Keratinocyte (primary cell): ENCODE measurements around the gene ENPP1. TPM values are rescaled to one million over a fixed set of nuclear protein-coding genes. Genes with fewer than 3 reads are reported as not detected.

Source experiments
- DNase-seq: peaks from one replicate; pipeline ENCODE4 v3.0.0-alpha.2; 2011; ENCODE audit warnings: low read depth, missing footprints, low spot score
- FAIRE-seq: peaks from 2 replicates; lab custom pipeline; 2011; peaks lifted over from hg19 to GRCh38; lab: Jason Lieb, UNC
- H2AFZ ChIP-seq: 2 replicates; pipeline ENCODE4 v1.6.0; 2012; ENCODE audit warnings: low read length, control low read depth, inconsistent platforms; ENCODE audit not compliant: control insufficient read depth
- H3K27ac ChIP-seq: 2 replicates; pipeline ENCODE4 v1.5.1; 2011; ENCODE audit warnings: low read length; ENCODE audit not compliant: control insufficient read depth, insufficient read depth
- H3K27me3 ChIP-seq: 3 replicates; pipeline ENCODE4 v1.6.0; 2011; ENCODE audit warnings: low read length; ENCODE audit not compliant: control insufficient read depth, insufficient read depth; ENCODE audit errors: extremely low read depth
- H3K36me3 ChIP-seq, 2 experiments: 2 replicates in 1 of 2; 3 replicates in 1 of 2; pipeline ENCODE4 v1.5.1; 2011; ENCODE audit warnings: low read length in 2 of 2, mild to moderate bottlenecking in 1 of 2; ENCODE audit not compliant: control insufficient read depth in 2 of 2, insufficient read depth in 2 of 2; ENCODE audit errors: extremely low read depth in 1 of 2
- H3K4me1 ChIP-seq: 3 replicates; pipeline ENCODE4 v1.5.1; 2011; ENCODE audit warnings: low read length; ENCODE audit not compliant: control insufficient read depth, insufficient read depth; ENCODE audit errors: extremely low read depth
- H3K4me2 ChIP-seq: 3 replicates; pipeline ENCODE4 v1.6.0; 2011; ENCODE audit warnings: low read depth, low read length; ENCODE audit not compliant: control insufficient read depth, insufficient read depth; ENCODE audit errors: extremely low read depth
- H3K4me3 ChIP-seq, 3 experiments: fragments of 200-600 bp in 1 of 3; sonication (generic) in 1 of 3; 2 replicates in 2 of 3; 3 replicates in 1 of 3; pipeline ENCODE4 v1.5.1; 2011 to 2016; ENCODE audit warnings: low read length in 3 of 3, mild to moderate bottlenecking in 3 of 3, control low read depth in 2 of 3, inconsistent platforms in 1 of 3, low read depth in 1 of 3, mixed read lengths in 1 of 3, mixed run types in 1 of 3, moderate library complexity in 1 of 3; ENCODE audit not compliant: control insufficient read depth in 2 of 3, insufficient read depth in 2 of 3; ENCODE audit errors: extremely low read depth in 1 of 3
- H3K79me2 ChIP-seq: 2 replicates; pipeline ENCODE4 v1.6.0; 2012; ENCODE audit warnings: low read length; ENCODE audit not compliant: control insufficient read depth, insufficient read depth
- H3K9ac ChIP-seq: 3 replicates; pipeline ENCODE4 v1.6.0; 2011; ENCODE audit warnings: low read length; ENCODE audit not compliant: control insufficient read depth, insufficient read depth; ENCODE audit errors: extremely low read depth
- H3K9me1 ChIP-seq: 3 replicates; pipeline ENCODE4 v1.6.0; 2011; ENCODE audit warnings: low read length; ENCODE audit not compliant: control insufficient read depth, insufficient read depth; ENCODE audit errors: extremely low read depth
- H3K9me3 ChIP-seq: 2 replicates; pipeline ENCODE4 v1.5.1; 2012; ENCODE audit warnings: low read depth, low read length; ENCODE audit not compliant: control insufficient read depth
- H4K20me1 ChIP-seq: 3 replicates; pipeline ENCODE4 v1.6.0; 2011; ENCODE audit warnings: low read length; ENCODE audit not compliant: control insufficient read depth, insufficient read depth; ENCODE audit errors: extremely low read depth
- CTCF ChIP-seq, 3 experiments: IDR thresholded peaks in 1 of 3; conservative IDR thresholded peaks in 1 of 3; optimal IDR thresholded peaks in 1 of 3; 2 replicates in 2 of 3; 3 replicates in 1 of 3; pipeline versions ENCODE3 to v1.5.1; 2011; ENCODE audit warnings: low read length in 3 of 3, mild to moderate bottlenecking in 3 of 3, moderate library complexity in 2 of 3, control low read depth in 1 of 3, inconsistent platforms in 1 of 3; ENCODE audit not compliant: insufficient read depth in 2 of 3; ENCODE audit errors: extremely low read depth in 1 of 3
- EZH2 ChIP-seq: IDR thresholded peaks from one replicate; pipeline ENCODE4 v1.6.1; 2012; ENCODE audit warnings: inconsistent platforms, mild to moderate bottlenecking, low read length, moderate library complexity
- dilution Hi-C: fragments of 300-500 bp; cut with MboI; formaldehyde crosslinking; loops from one replicate; pipeline ENCODE4 v1.7.0; 2020; ENCODE audit warnings: low sequenced_read_pairs; ENCODE audit not compliant: extremely low pct_ligation_motif_present
- polyA plus RNA-seq, 5 experiments: library from polyadenylated mRNA; depleted of rRNA in 3 of 5; stranded (reverse) in 3 of 5; stranded (forward) in 1 of 5; unstranded in 1 of 5; fragments of >200 nt; gene quantifications; 1 replicate in 1 of 5; 2 replicates in 3 of 5; 3 replicates in 1 of 5; pipeline versions ENCODE4 v1.2.1 to v1.2.3, GENCODE V29; 2011 to 2012; ENCODE audit warnings: missing spikeins in 2 of 5, low read depth in 1 of 5, low replicate concordance in 1 of 5

The ENPP1 gene
- polyA plus RNA-seq, 1 donor (not counting 4 experiments of a cell fraction or from before 2014, with no cell fraction given): 0.34 TPM

- Histone ChIP-seq H2AFZ (no peak overlapping the region), H3K9ac (no peak overlapping the region), H3K4me2 (no peak overlapping the region), H3K4me1 (no peaks in the 10 kb centered on the region), H3K9me1 (no peaks in the 10 kb centered on the region), H3K36me3 (no peaks in the 10 kb centered on the region), H4K20me1 (no peaks in the 10 kb centered on the region), H3K79me2 (no peaks in the 10 kb centered on the region), H3K4me3 (no peak overlapping the region), H3K27me3 (no peaks in the 10 kb centered on the region), H3K9me3 (no peaks in the 10 kb centered on the region), H3K27ac (no peak overlapping the region)
- DNase-seq: no peak
- no peak for TF ChIP-seq CTCF (optimal IDR thresholded peaks at IDR 0.05 in 1 of 3, IDR thresholded peaks at IDR 0.05 in 1 of 3, conservative IDR thresholded peaks at IDR 0.05 in 1 of 3; ENCODE audit: extremely low read depth in 1 of 3, insufficient read depth in 2 of 3, low read length in 3 of 3)
- no peak for TF ChIP-seq EZH2
- dilution Hi-C loops: no loop called here
- no peak for FAIRE-seq
Observed at GRCh38 chr6:131840441-131840840, 32.6 kb downstream of the ENPP1 start.

GRCh38 chr6:131840936-131841583 lies 33.2 kb downstream of the ENPP1 start:
- H3K4me2 ChIP-seq: no peak overlapping the region
- no peaks in the 10 kb centered on the region for H3K27me3 ChIP-seq
- H3K4me1 ChIP-seq: no peaks in the 10 kb centered on the region
- H2AFZ ChIP-seq: no peak overlapping the region
- H3K36me3 ChIP-seq: no peaks in the 10 kb centered on the region
- dilution Hi-C loops: no loop called here
- H3K9me3 ChIP-seq: no peaks in the 10 kb centered on the region
- TF ChIP-seq EZH2 (no peak), CTCF (optimal IDR thresholded peaks at IDR 0.05 in 1 of 3, IDR thresholded peaks at IDR 0.05 in 1 of 3, conservative IDR thresholded peaks at IDR 0.05 in 1 of 3; ENCODE audit: extremely low read depth in 1 of 3, insufficient read depth in 2 of 3, low read length in 3 of 3) (no peak)
- DNase-seq (no peak), FAIRE-seq (no peak)
- no peak overlapping the region for H3K4me3 ChIP-seq
- H3K9me1 ChIP-seq: no peaks in the 10 kb centered on the region
- H3K27ac ChIP-seq: no peak overlapping the region
- H3K79me2 ChIP-seq: no peaks in the 10 kb centered on the region
- no peaks in the 10 kb centered on the region for H4K20me1 ChIP-seq
- H3K9ac ChIP-seq: no peak overlapping the region
